ENCODE results near the gene NPC1. TPM values are rescaled to one million over a fixed set of nuclear protein-coding genes. Genes with fewer than 3 reads are reported as not detected.
"Not testable (repeated sequence)": the region's sequence is repeated elsewhere in the genome, so short reads cannot be mapped to it uniquely, and the experiment has no call there.

NPC1 gene
- total RNA-seq, 6 experiments from 2014 or later: 25.4 to 46.2 (median 34.3) TPM

- Mint-ChIP-seq H3K27me3 (ENCODE audit: insufficient read depth) (peaks cover 13% of the 10 kb centered on the region), H3K9me3 (no peaks in the 10 kb centered on the region), H3K4me1 (ENCODE audit: low read depth) (peaks cover 19% of the 10 kb centered on the region), H3K36me3 (ENCODE audit: low read depth) (no peaks in the 10 kb centered on the region), H3K4me3 (no peak overlapping the region), H3K27ac (no peak overlapping the region)
- no peak for TF ChIP-seq CTCF (IDR thresholded peaks at IDR 0.05)
- no peak for DNase-seq
These were observed 30.0 kb upstream of the NPC1 start for GRCh38 chr18:23616258-23616657.

DNA sequence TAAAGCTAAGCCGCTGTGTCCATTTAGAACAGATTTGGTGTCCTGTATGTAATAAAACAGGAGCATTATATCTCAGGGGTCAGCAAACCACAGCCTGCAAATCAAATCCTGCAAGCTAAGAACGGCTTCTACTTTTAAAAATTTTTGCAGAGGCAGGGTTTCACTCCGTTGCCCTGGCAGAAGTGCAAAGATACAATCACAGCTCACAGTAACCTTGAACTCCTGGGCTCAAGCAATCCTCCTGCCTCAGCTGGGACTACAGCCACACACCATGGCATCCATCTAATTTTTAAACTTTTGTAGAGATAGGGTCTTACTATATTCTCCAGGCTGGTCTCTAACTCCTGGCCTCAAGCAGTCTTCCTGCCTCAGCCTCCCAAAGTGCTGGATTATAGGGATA, 28.6 kb upstream of the NPC1 start:
- Mint-ChIP-seq H3K27me3 (ENCODE audit: insufficient read depth) (peaks cover 5% of the 10 kb centered on the region; the same call in 1 of the 2 replicates), H3K27ac (no peak overlapping the region), H3K9me3 (no peaks in the 10 kb centered on the region), H3K4me3 (no peak overlapping the region), H3K4me1 (ENCODE audit: low read depth) (peaks cover 20% of the 10 kb centered on the region), H3K36me3 (ENCODE audit: low read depth) (no peaks in the 10 kb centered on the region)
- no peak for TF ChIP-seq CTCF (IDR thresholded peaks at IDR 0.05)
- no peak for DNase-seq

DNA sequence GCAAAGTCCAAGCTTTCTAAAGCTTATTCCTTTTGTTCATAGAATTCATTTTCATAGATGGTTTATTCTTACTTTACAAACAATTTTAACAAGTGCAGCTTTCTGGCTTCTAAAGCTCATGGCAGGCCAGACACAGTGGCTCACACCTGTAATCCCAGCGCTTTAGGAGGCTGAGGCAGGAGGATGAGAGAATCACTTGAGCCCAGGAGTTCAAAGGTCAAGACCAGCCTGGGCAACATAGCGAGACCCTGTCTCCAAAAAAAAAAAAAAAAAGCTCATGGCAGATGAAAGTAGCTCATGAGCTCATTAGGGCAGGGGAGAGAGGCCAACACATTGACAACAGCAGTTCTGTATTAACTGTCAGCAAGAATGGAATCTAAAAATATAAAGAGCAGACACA, 28.1 kb upstream of the NPC1 start:
- no peak overlapping the region for H3K27ac Mint-ChIP-seq
- no peaks in the 10 kb centered on the region for H3K9me3 Mint-ChIP-seq
- H3K27me3 Mint-ChIP-seq (ENCODE audit: insufficient read depth): peaks cover 1% of the 10 kb centered on the region; the same call in 1 of the 2 replicates
- TF ChIP-seq CTCF (IDR thresholded peaks at IDR 0.05): no peak
- DNase-seq: no peak
- H3K4me3 Mint-ChIP-seq: no peak overlapping the region
- peaks cover 20% of the 10 kb centered on the region for H3K4me1 Mint-ChIP-seq (ENCODE audit: low read depth)
- H3K36me3 Mint-ChIP-seq (ENCODE audit: low read depth): no peaks in the 10 kb centered on the region

- peaks cover 23% of the 10 kb centered on the region for H3K4me1 Mint-ChIP-seq (ENCODE audit: low read depth)
- not testable (repeated sequence) for H3K9me3 Mint-ChIP-seq; H3K36me3 Mint-ChIP-seq (ENCODE audit: low read depth); H3K27ac Mint-ChIP-seq; DNase-seq; H3K4me3 Mint-ChIP-seq; H3K27me3 Mint-ChIP-seq (ENCODE audit: insufficient read depth)
These were observed 26.8 kb upstream of the NPC1 start for GRCh38 chr18:23613091-23613475.

DNA sequence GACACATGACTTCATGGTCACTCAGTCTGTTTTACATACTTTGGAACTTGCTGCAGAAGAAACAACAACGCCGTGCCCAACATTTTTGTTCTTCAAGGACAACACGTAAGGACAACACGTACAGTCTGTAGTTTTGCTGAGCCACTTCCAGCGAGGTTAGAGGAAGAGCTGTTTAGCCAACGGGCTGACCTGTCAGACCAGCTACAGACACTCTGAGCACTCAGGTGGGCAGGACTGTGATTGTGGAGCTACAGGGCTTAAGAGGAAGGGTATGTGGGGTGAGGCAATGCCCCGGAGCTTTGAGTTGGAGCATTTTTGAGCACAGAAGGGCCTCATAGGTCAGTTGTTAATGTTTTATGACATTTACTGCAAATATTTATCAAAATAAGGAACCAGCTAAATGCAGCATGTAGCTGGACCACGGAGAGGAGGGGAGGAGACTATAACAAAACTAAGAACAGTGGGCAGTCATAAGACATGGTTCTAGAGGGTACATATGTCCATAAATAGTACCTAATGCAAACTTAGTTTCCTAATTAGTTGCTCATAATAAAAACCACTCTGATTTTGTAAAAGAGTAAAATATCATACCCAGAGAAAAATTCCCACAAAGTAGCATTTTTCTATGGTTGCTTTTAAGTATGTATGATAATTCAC, 26.3 kb upstream of the NPC1 start:
- Mint-ChIP-seq H3K4me3 (no peak overlapping the region), H3K27me3 (ENCODE audit: insufficient read depth) (peaks cover 5% of the 10 kb centered on the region; the same call in 1 of the 2 replicates), H3K36me3 (ENCODE audit: low read depth) (no peaks in the 10 kb centered on the region), H3K9me3 (no peaks in the 10 kb centered on the region), H3K4me1 (ENCODE audit: low read depth) (peaks cover 23% of the 10 kb centered on the region), H3K27ac (no peak overlapping the region)
- TF ChIP-seq CTCF (IDR thresholded peaks at IDR 0.05): no peak
- DNase-seq: no peak

DNA sequence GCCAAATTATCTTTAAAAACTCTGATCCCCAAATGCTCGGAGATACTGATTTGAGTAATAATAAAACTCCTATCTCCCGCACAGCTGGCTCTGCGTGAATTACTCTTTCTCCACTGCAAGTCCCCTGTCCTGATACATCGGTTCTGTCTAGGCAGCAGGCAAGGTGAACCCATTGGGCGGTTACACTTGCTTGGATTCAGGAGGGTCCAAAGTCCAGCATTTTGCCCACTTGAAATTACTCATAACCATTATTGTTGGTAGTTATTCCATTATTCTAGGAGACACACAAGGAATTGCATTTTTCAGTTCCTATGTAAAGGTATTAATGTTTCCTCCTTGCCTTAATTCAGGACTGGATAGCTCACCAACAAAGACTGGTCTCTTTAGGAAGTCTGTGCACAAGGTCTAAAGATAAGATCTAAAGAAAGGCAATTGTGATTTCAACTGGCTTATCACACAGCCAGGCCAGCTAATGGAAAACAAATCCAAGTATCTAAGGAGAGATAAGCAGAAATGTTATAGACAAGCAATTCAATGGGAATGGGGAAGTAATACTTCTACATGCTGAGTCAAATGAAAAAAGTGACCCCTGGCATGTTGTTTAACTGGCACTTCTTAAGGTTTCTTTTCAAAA, 23.2 kb upstream of the NPC1 start:
- Mint-ChIP-seq H3K9me3 (no peaks in the 10 kb centered on the region), H3K27ac (no peak overlapping the region), H3K4me3 (no peak overlapping the region), H3K4me1 (ENCODE audit: low read depth) (peaks cover 23% of the 10 kb centered on the region), H3K27me3 (ENCODE audit: insufficient read depth) (peaks cover 6% of the 10 kb centered on the region; the same call in 1 of the 2 replicates), H3K36me3 (ENCODE audit: low read depth) (no peaks in the 10 kb centered on the region)
- TF ChIP-seq CTCF (IDR thresholded peaks at IDR 0.05): no peak
- DNase-seq: no peak

Data from HFFc6 (cell line).